Panc1 (cell line): ENCODE measurements around the gene KATNAL1. TPM values are rescaled to one million over a fixed set of nuclear protein-coding genes. Genes with fewer than 3 reads are reported as not detected.

ENCODE experiments used
- ATAC-seq: fragments of 200-7000 bp; cut with Tn5 transposase; 2 replicates; pipeline ENCODE4 v1.9.1; 2020; ENCODE audit warnings: mild to moderate bottlenecking, moderate library complexity
- BruUV-seq: library from RNA; stranded (reverse); fragments of 400-500 nt; replicated peaks from 2 replicates; lab custom pipeline; 2021; lab: Mats Ljungman, UMichigan
- CTCF ChIA-PET: fragments of 300-600 bp; sonication (Branson Sonifier 250); formaldehyde crosslinking; loops from one replicate; lab custom pipeline; 2022; ENCODE audit warnings: antibody characterized with exemption; lab: Charles Lee
- POLR2A ChIA-PET: fragments of 300-600 bp; sonication (Branson Sonifier 250); formaldehyde crosslinking; loops from one replicate; lab custom pipeline; 2022; ENCODE audit warnings: antibody characterized with exemption; lab: Charles Lee
- DNase-seq: peaks from one replicate; pipeline ENCODE4 v3.0.0-alpha.2; 2010; ENCODE audit warnings: low read depth, low spot score
- H3K27ac ChIP-seq: 2 replicates; pipeline ENCODE4 v1.5.1; 2011; ENCODE audit warnings: mild to moderate bottlenecking, low read length, inconsistent platforms
- H3K27me3 ChIP-seq: fragments of 200-500 bp; sonication (Bioruptor generic); 2 replicates; pipeline ENCODE4 v1.6.0; 2014; ENCODE audit warnings: low read length, inconsistent platforms; ENCODE audit not compliant: control insufficient read depth, insufficient read depth
- H3K36me3 ChIP-seq: fragments of 200-500 bp; sonication (Bioruptor generic); 2 replicates; pipeline ENCODE4 v1.5.1; 2014; ENCODE audit warnings: inconsistent platforms, mild to moderate bottlenecking, low read length, moderate library complexity; ENCODE audit not compliant: control insufficient read depth, insufficient read depth
- H3K4me1 ChIP-seq: 2 replicates; pipeline ENCODE4 v1.5.1; 2011; ENCODE audit warnings: inconsistent platforms, mild to moderate bottlenecking, low read length, moderate library complexity; ENCODE audit not compliant: control insufficient read depth, insufficient read depth
- H3K4me3 ChIP-seq, 2 experiments: 2 replicates each; pipeline ENCODE4 v1.5.1; 2011 to 2012; ENCODE audit warnings: low read depth in 2 of 2, low read length in 2 of 2, mild to moderate bottlenecking in 2 of 2, inconsistent platforms in 1 of 2, moderate library complexity in 1 of 2
- H3K9me3 ChIP-seq: fragments of 200-500 bp; sonication (Bioruptor generic); 2 replicates; pipeline ENCODE4 v1.5.1; 2014; ENCODE audit warnings: low read depth, mild to moderate bottlenecking, inconsistent platforms, low read length, moderate library complexity; ENCODE audit not compliant: control insufficient read depth, insufficient read depth
- CTCF ChIP-seq: fragments of 450-650 bp; IDR thresholded peaks from 2 replicates; pipeline ENCODE4 v1.5.1; 2017; ENCODE audit warnings: mild to moderate bottlenecking
- POLR2AphosphoS5 ChIP-seq: IDR thresholded peaks from 2 replicates; pipeline ENCODE4 v1.6.1; 2012; ENCODE audit warnings: mild to moderate bottlenecking, low read depth, low read length, moderate library complexity
- REST ChIP-seq, 2 experiments: IDR thresholded peaks; 2 replicates each; pipeline ENCODE4 v1.6.1; 2011 to 2012; ENCODE audit warnings: low read depth in 2 of 2, control low read depth in 1 of 2, low read length in 1 of 2, mild to moderate bottlenecking in 1 of 2, moderate library complexity in 1 of 2; ENCODE audit not compliant: insufficient read depth in 1 of 2
- SIN3A ChIP-seq: IDR thresholded peaks from 2 replicates; pipeline ENCODE4 v1.6.1; 2012; ENCODE audit warnings: low read depth, mild to moderate bottlenecking, low read length, moderate library complexity, borderline replicate concordance; ENCODE audit not compliant: insufficient read depth
- TCF7L2 ChIP-seq: IDR thresholded peaks from 2 replicates; pipeline ENCODE4 v1.6.1; 2011; ENCODE audit warnings: mild to moderate bottlenecking, low read depth, low read length, inconsistent platforms
- in situ Hi-C: cut with HindIII; loops from 2 replicates; pipeline ENCODE4 v1.10.0; 2016; ENCODE audit warnings: low sequenced_read_pairs, low pct_unique_long_range_greater_than_20kb
- intact Hi-C: fragments of 100-400 bp; cut with micrococcal nuclease; formaldehyde crosslinking; loops from one replicate; pipeline ENCODE4 v1.10.0; 2022; ENCODE audit not compliant: unreplicated experiment
- total RNA-seq: library from RNA; stranded (reverse); gene quantifications from one replicate; pipeline ENCODE4 v1.2.1, GENCODE V29; 2021; ENCODE audit not compliant: unreplicated experiment

KATNAL1 gene
- total RNA-seq, 1 experiment from 2014 or later = 34.3 TPM

GRCh38 chr13:30339738-30340330 is 32.5 kb upstream of the KATNAL1 start:
- BruUV-seq = no TSS peak
- ATAC-seq (no peak), DNase-seq (no peak)
- ChIA-PET POLR2A (no interaction called here), CTCF (interaction anchor here (0.7 kb wide), 1 partner anchor 860 kb away, joined by 3 read pairs; the partner anchor contains the start of gene B3GLCT)
- TF ChIP-seq REST (IDR thresholded peaks at IDR 0.05; ENCODE audit: insufficient read depth in 1 of 2, low read depth in 2 of 2, low read length in 1 of 2) (no peak), TCF7L2 (no peak), SIN3A (no peak), POLR2AphosphoS5 (no peak), CTCF (no peak)
- intact Hi-C loops = no loop called here
- Histone ChIP-seq H3K27ac (no peak overlapping the region; the same call in 1 of the 2 replicates), H3K4me3 (no peak overlapping the region), H3K36me3 (no peaks in the 10 kb centered on the region), H3K27me3 (no peaks in the 10 kb centered on the region), H3K4me1 (peaks cover 23% of the 10 kb centered on the region), H3K9me3 (no peaks in the 10 kb centered on the region)
- in situ Hi-C loops = no loop called here

GRCh38 chr13:30338952-30339351 is 31.6 kb upstream of the KATNAL1 start:
- DNase-seq = no peak
- BruUV-seq = no TSS peak
- H3K4me1 ChIP-seq = peaks cover 23% of the 10 kb centered on the region
- TF ChIP-seq TCF7L2 (no peak), SIN3A (no peak), POLR2AphosphoS5 (no peak), REST (IDR thresholded peaks at IDR 0.05; ENCODE audit: insufficient read depth in 1 of 2, low read depth in 2 of 2, low read length in 1 of 2) (no peak), CTCF (no peak)
- no peak for ATAC-seq
- in situ Hi-C loops = no loop called here
- no peak overlapping the region for H3K27ac ChIP-seq
- H3K9me3 ChIP-seq = no peaks in the 10 kb centered on the region
- H3K36me3 ChIP-seq = no peaks in the 10 kb centered on the region
- ChIA-PET POLR2A (no interaction called here), CTCF (no interaction called here)
- intact Hi-C loops = no loop called here
- H3K27me3 ChIP-seq = no peaks in the 10 kb centered on the region
- H3K4me3 ChIP-seq = no peak overlapping the region
